MM.1S (cell line): Measurements from ENCODE around the gene SUSD4.

Experiments used
- EZH2 ChIP-seq: fragments of 300-600 bp; sonication (generic); optimal IDR thresholded peaks from 2 replicates; pipeline ENCODE3; 2017; ENCODE audit warnings: low read depth, mild to moderate bottlenecking, antibody characterized with exemption, low read length, mixed read lengths
- TF ChIP-seq, protein P1 (sequence below): fragments of 300-600 bp; sonication (generic); IDR thresholded peaks from 2 replicates; pipeline ENCODE4 v1.5.1; 2016; ENCODE audit warnings: antibody characterized with exemption, low read length, mixed read lengths

DNA sequence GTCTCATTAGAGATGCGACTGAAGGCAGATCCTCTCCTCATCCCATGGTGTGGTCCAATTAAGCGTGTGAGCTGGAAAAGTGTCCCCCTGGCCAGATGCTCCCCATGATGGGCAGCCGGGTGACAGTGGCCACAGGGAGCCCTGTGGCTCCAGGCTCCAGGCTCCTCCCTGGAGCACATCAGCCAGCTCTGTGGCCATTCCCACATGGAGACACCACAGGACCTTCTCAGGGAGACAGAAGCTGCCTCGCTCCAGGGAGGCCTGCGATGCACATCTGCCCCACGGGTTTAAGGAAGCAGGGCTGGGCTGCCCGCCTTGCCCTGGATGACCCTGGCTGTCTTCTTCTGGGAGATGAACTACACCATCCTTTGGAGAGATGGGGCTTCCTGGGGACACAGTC is 121.0 kb downstream of the SUSD4 start:
- TF ChIP-seq, protein P1, sequence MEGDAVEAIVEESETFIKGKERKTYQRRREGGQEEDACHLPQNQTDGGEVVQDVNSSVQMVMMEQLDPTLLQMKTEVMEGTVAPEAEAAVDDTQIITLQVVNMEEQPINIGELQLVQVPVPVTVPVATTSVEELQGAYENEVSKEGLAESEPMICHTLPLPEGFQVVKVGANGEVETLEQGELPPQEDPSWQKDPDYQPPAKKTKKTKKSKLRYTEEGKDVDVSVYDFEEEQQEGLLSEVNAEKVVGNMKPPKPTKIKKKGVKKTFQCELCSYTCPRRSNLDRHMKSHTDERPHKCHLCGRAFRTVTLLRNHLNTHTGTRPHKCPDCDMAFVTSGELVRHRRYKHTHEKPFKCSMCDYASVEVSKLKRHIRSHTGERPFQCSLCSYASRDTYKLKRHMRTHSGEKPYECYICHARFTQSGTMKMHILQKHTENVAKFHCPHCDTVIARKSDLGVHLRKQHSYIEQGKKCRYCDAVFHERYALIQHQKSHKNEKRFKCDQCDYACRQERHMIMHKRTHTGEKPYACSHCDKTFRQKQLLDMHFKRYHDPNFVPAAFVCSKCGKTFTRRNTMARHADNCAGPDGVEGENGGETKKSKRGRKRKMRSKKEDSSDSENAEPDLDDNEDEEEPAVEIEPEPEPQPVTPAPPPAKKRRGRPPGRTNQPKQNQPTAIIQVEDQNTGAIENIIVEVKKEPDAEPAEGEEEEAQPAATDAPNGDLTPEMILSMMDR = no peak
- TF ChIP-seq EZH2 = no peak
